NCI-H2227 treated with DMSO at 0.1 percent for 48 hours (cell line): Measurements from ENCODE around the gene MFSD11.
A peak's percentile ranks its signal among the peaks of the same experiment; 100 is the strongest.
"Not testable (repeated sequence)": the region's sequence is repeated elsewhere in the genome, so short reads cannot be mapped to it uniquely, and the experiment has no call there.

Experiments
- DNase-seq: peaks from one replicate; lab custom pipeline; 2025; lab: John Stamatoyannopoulos, UW

The MFSD11 gene

DNA sequence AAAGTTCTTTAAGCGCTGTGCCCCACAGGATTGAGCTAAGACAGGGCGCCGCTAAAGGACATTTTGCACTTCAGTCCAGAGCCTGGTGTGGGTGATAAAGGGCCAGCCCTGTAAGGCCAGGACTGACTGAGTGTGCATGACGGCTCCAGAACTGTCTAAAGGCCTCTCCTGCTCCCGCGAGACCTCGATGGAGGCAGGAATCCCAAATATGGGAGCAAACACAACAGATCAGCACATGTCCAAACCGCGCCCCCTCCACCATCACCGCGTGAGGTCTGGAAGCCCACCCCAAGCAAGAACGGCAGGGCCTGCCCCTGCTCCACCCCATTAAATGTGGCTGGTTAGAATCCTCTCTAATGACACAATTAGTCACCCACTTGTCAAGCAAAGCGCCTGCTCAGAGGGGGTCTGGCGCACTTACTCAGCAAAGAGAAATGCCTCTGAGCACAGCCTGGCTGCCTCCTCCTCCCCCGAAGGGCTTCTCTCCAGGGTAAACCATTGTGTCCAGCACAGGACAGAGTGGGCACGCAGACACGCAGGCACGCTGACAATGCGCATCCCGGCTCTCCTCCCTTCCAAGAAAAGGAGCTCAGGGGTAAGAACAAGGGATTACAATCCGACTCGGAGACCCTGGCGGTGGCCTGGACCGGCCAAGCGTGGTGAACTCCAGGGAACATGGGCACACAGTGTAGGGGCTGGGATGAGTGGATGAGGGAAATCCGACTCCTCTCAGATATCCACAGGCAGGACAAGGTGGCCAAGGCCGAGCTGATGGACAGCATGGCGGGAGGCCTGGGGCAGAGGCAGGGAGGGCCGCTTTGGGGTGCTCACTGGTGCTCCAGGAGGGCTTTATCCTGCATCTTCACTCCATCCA lies 28.6 kb upstream of the MFSD11 start:
- DNase-seq: no peak

DNA sequence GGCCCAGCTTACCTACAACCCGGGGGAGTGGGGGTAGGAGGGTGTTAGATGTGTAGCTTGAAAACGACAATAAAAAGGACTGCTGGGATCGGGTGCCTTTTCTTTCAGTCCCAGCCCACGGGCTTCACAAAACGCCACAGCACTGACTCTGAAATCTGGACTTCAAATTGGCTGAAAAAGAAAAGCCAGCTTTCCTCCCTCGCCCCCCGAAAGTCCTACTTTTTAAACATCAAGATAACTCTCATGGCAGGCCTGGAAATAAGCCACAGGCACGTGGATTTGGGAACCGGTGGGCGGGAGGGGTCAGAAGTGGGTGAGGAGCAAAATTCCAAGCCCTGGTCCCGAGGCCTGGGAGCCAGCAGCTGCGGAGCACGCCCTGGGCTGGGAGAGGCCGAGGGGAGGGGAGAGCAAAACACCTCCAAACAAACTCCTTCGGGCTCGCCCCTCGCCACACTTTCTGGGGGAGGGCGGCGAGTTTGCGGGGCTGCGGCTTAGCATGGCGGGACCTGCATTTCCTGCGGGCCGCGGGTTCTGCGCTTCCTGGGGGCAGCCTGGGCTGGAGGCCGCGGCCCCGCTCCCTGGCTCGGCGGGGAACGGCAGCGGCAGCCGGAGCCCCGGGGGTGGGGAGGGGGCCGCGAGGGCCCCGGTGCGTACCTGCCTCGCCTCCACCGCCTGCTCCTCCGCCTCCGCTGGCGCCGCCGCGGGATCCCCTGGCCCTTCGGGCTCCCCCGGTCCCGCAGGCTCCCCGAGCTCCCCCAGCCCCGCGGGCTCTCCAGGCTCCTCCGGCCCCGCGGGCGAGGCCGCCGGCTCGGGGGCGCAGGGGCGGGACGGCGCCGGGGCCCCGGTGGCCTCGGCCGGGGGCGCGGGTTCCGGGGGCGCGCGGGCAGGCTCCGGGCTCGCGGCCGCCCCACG lies 27.7 kb upstream of the MFSD11 start:
- DNase-seq: not testable (repeated sequence)

- DNase-seq: peak; percentile 61
Measured at GRCh38 chr17:76710863-76711611, 26.9 kb upstream of the MFSD11 start, which contains the start of gene MXRA7. TSS of gene MXRA7 (minus strand) at chr17:76710965. CDS start at chr17:76710946, 19 bp downstream.

- DNase-seq: not testable (repeated sequence)
Measured at GRCh38 chr17:76712321-76712720, 25.6 kb upstream of the MFSD11 start.

DNA sequence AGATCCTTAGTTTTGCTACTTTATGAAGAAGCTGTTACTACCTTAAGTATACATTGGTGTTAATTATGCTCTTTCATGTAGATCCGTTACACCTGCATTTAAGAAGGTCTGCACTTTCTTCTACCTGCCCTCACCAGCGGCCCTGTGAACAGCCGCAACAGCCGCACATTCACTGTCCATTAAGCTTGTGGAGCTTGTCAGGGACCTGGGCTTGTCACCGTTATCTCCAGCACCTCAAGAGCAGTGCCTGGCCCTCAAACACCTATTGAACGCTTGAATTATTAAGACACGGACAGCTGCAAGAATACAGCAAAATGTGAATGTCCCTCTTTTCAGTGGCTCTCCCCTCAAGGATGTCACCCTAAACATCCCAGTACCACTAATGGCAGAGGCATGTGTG lies 24.2 kb upstream of the MFSD11 start:
- no peak for DNase-seq

- DNase-seq: no peak
Measured at GRCh38 chr17:76714336-76714735, 23.6 kb upstream of the MFSD11 start.

- DNase-seq: peak; percentile 20
Measured at GRCh38 chr17:76714822-76715495, 23.0 kb upstream of the MFSD11 start.

GRCh38 chr17:76715496-76715830 lies 22.5 kb upstream of the MFSD11 start:
- DNase-seq: no peak

DNA sequence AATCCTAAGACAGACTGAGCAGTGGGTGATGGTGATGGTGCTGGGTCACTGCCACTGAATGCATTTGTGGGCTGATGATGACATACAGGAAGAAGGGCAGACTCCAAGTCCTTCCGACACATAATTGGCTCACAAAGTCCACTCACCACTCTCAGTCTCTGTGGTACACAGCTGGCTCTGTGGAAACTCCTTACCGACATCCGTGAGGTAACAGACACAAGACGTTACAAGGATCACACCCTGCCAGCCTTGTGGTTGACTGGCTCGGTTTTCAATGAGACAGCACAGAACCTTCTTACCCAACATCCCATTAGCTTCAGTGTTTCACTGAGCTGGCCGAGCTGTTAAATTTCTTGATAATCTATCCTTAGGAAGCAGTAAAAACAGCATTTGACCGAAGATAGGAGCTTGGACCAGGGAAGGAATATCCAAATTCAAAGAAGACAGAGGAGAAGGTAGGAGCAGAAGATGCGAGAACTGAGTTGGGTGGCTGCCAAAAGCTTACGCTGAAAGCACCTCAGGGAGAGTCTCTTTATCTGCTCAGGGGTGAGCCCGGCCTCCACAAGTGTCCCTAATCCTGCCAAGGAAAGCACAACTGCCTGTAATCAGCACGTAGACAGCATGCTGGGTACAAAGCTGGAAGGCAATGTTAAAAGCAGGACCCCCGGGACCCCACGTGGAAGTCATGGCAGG lies 21.6 kb upstream of the MFSD11 start:
- DNase-seq: no peak

DNA sequence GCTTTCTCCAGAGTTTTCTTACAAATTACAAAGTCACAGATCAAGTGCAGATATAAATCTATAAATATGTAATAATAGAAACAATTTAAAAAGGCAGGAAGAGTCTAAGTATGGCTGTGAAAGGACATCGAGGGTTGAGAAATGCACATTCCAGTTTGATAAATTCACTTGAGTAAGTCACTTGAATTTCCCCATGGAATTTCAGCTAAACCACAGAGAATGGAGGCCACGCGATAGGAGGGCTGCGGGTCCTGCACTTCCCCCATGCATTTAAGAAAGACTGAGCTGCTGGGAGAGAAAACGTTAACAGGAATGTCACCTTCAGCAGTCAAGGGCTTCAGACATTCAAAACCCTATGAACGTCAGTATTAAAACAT lies 21.1 kb upstream of the MFSD11 start:
- no peak for DNase-seq

- DNase-seq: no peak
Measured at GRCh38 chr17:76718516-76718915, 19.4 kb upstream of the MFSD11 start.

DNA sequence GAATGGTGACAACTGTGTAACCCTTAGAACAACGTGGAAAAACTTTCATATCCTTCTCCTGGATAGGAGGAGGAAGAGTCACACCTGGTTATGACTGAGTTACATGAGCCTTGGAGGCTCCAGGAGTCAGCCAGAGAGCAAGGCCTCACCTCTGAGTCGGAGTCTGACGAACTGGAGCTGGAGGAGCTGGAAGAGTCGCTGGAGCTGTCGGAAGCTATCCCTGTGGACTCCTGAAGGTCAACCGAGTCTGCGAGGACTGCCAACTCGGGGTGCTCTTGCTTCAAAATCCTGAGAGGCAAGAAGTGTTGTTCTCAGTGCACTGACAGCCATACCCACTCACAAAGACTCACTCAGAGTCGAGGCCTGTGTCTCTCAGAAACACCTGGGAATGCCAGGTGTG lies 17.7 kb upstream of the MFSD11 start:
- no peak for DNase-seq

GRCh38 chr17:76720941-76721340 lies 17.0 kb upstream of the MFSD11 start:
- DNase-seq: no peak

GRCh38 chr17:76721463-76721862 lies 16.5 kb upstream of the MFSD11 start:
- DNase-seq: no peak

DNA sequence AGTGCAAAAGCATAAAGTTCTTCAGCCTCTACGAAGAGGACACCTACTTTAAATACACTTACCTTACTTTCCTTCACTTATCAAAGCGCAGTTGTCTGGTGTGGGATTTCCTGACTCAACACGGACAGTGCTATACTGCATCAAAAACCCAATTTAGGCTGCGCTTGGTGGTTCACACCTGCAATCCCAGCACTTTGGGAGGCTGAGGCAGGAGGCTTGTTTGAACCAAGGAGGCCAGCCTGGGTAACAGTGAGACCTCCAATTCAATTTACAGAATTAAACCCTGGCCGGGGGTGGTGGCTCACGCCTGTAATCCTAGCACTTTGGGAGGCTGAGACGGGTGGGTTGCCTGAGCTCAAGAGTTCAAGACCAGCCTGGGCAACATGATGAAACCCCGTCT lies 15.6 kb upstream of the MFSD11 start:
- DNase-seq: no peak

- DNase-seq: not testable (repeated sequence)
Measured at GRCh38 chr17:76722977-76723376, 14.9 kb upstream of the MFSD11 start.

- no peak for DNase-seq
Measured at GRCh38 chr17:76723812-76724211, 14.1 kb upstream of the MFSD11 start.

GRCh38 chr17:76725580-76726230 lies 12.2 kb upstream of the MFSD11 start:
- no peak for DNase-seq

GRCh38 chr17:76726231-76726775 lies 11.6 kb upstream of the MFSD11 start, which contains the start of gene JMJD6:
TSS of gene JMJD6 (minus strand) at chr17:76726606. CDS start at chr17:76726475, 131 bp downstream.
- DNase-seq: peak; percentile 96
